ENCODE measurements around the gene BIN2. TPM values are rescaled to one million over a fixed set of nuclear protein-coding genes. Genes with fewer than 3 reads are reported as not detected.

Gene BIN2
- total and polyA plus RNA-seq, 2 of the 13 experiments (the other 11 are each of a cell fraction or from before 2014, with no cell fraction given): not detected

DNA sequence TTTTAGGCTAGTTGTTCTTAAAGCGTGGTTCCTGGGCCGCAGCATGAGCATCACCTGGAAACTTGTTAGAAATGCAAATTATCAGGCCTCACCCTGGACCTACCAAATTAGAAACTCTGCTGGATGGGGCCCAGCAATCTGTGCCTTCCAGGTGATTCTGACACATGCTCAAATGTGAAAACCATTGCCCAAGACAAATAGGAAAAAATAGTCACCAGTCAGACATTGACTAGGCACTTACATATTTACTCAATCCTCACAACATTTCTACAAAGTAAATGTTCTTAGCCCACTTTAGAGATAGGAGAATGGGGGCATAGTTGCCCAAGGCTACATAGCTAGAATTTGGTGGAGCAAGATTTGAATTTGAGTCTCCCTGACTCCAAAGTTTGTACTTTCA is 19.2 kb upstream of the BIN2 start:
- WGBS (ENCODE audit: low lambda C conversion rate): 88% methylated on average over 2 of the region's 2 CpGs
- ChIA-PET POLR2A (no interaction called here), CTCF (ENCODE audit: low intra/inter-chr PET ratio, low total read pairs) (no interaction called here)
- Histone ChIP-seq H3K27me3 (ENCODE audit: control insufficient read depth in 1 of 2, insufficient read depth in 2 of 2, low read length in 2 of 2) (no peaks in the 10 kb centered on the region), H3K4me1 (ENCODE audit: insufficient read depth, low read length) (peaks cover 9% of the 10 kb centered on the region; the same call in 1 of the 2 replicates), H3K4me2 (ENCODE audit: low read depth, low read length) (no peak overlapping the region), H3K4me3 (replicated peaks in 1 of 3; ENCODE audit: insufficient read depth in 1 of 3, low read depth in 2 of 3, low read length in 3 of 3) (no peak overlapping the region), H3K9me3 (ENCODE audit: low read length) (no peaks in the 10 kb centered on the region), H3K27ac (ENCODE audit: extremely low read length, insufficient read depth, low read length) (no peak overlapping the region), H4K20me1 (ENCODE audit: insufficient read depth, low read length) (no peaks in the 10 kb centered on the region), H2AFZ (ENCODE audit: low read length) (no peak overlapping the region), H3K79me2 (ENCODE audit: insufficient read depth, low read length) (no peaks in the 10 kb centered on the region), H3K9ac (ENCODE audit: insufficient read depth, low read depth, low read length) (no peak overlapping the region), H3K36me3 (replicated peaks in 1 of 2; ENCODE audit: control insufficient read depth in 1 of 2, insufficient read depth in 2 of 2, low read length in 2 of 2) (no peaks in the 10 kb centered on the region)
- TF ChIP-seq, protein P1, sequence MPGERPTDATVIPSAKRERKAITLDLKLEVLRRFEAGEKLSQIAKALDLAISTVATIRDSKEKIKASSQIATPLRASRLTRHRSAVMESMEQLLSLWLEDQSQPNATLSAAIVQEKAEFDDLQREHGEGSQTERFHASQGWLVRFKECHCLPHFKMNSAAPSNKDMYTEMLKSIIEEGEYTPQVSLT (CRISPR knock-in tag; IDR thresholded peaks at IDR 0.05; ENCODE audit: borderline replicate concordance, low read depth): no peak
- no peak for TF ChIP-seq ZNF256 (CRISPR knock-in tag; conservative IDR thresholded peaks at IDR 0.05)
- TF ChIP-seq SRY (CRISPR knock-in tag; IDR thresholded peaks at IDR 0.05): no peak
- TF ChIP-seq PHF8 (CRISPR knock-in tag; IDR thresholded peaks at IDR 0.05): no peak
- TF ChIP-seq MXI1 (IDR thresholded peaks at IDR 0.05; ENCODE audit: borderline replicate concordance, low read depth, low read length): no peak
- no peak for TF ChIP-seq HNRNPH1 (optimal IDR thresholded peaks at IDR 0.05; ENCODE audit: low read depth, low read length)
- TF ChIP-seq HDAC1 (CRISPR knock-in tag; IDR thresholded peaks at IDR 0.05): no peak
- TF ChIP-seq RBAK (CRISPR knock-in tag; IDR thresholded peaks at IDR 0.05): no peak
- no peak for TF ChIP-seq GATAD1 (CRISPR knock-in tag; IDR thresholded peaks at IDR 0.05)
- no peak for TF ChIP-seq RARA (CRISPR knock-in tag; IDR thresholded peaks at IDR 0.05)
- TF ChIP-seq, protein P2, sequence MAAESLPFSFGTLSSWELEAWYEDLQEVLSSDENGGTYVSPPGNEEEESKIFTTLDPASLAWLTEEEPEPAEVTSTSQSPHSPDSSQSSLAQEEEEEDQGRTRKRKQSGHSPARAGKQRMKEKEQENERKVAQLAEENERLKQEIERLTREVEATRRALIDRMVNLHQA (CRISPR knock-in tag; IDR thresholded peaks at IDR 0.05): no peak
- TF ChIP-seq ZKSCAN5 (CRISPR knock-in tag; IDR thresholded peaks at IDR 0.05): no peak
- in situ Hi-C loops (cut with HindIII; ENCODE audit: extremely low pct_ligation_motif_present, low pct_unique_long_range_greater_than_20kb) (loop anchor here (5.0 kb wide), 1 partner anchor 76 kb away; no protein-coding TSS in a partner anchor), intact Hi-C loops (cut with micrococcal nuclease; ENCODE audit: unreplicated experiment) (loop anchor here (10.0 kb wide), 1 partner anchor 578 kb away; the partner anchor contains the start of gene ATF1)
- FAIRE-seq (no peak), DNase-seq (ENCODE audit: low spot score) (no peak), ATAC-seq (no peak)
- no TSS peak for BruUV-seq (replicated peaks)

Data from HepG2 (cell line).